Eye (tissue), 1 donor: Measurements from ENCODE around the gene HBP1.
"Not testable (repeated sequence)": the region's sequence is repeated elsewhere in the genome, so short reads cannot be mapped to it uniquely, and the experiment has no call there.

ENCODE experiments used
- DNase-seq: peaks from one replicate; pipeline ENCODE4 v3.0.0-alpha.2; 2015

HBP1 gene

GRCh38 chr7:107232568-107233090 lies 63.8 kb downstream of the HBP1 start:
- no peak for DNase-seq

DNA sequence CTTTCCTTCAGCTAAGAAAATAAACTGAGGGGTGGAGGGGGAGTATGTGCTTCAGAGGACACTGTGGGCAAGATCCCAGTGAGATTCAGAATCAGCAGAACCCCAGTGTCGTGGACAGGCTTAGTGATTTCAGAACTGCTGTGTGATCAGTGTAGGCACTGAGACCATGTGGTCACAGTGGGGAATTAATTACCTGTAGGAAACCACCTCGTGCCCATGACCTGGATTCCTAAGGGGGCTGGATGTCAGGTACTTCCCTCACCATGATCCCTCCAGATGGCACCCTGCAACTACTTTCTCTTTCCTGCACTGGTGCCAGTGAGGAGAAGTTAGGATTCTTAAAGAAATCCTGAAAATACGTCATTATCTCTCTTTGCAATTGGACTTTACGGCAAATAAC lies 64.4 kb downstream of the HBP1 start:
- no peak for DNase-seq

GRCh38 chr7:107233981-107234380 lies 65.2 kb downstream of the HBP1 start:
- no peak for DNase-seq

- no peak for DNase-seq
These were observed 65.6 kb downstream of the HBP1 start for GRCh38 chr7:107234436-107234835.

- DNase-seq, result no peak
These were observed 68.1 kb downstream of the HBP1 start for GRCh38 chr7:107236862-107237261.

DNA sequence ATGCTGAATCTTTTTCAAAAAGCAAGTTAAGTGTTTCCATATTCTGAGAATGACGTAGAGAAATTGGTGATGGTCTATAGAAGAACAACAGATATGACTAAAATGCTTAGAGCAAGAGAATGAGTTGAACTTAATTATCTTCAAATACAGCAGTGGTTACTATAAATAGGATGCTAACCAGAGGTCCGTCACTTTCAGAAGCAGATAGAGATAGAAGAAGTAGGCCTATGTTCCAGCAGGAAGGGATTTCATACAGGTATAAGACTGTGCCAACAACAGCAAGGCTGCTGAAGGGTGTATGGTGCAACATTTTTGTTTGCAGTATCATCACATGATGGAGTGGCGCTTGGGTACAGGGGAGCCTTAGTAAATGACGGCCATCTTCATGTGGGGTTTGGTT lies 68.6 kb downstream of the HBP1 start:
- DNase-seq, result no peak

- no peak for DNase-seq
These were observed 73.5 kb downstream of the HBP1 start for GRCh38 chr7:107242267-107242666.

DNA sequence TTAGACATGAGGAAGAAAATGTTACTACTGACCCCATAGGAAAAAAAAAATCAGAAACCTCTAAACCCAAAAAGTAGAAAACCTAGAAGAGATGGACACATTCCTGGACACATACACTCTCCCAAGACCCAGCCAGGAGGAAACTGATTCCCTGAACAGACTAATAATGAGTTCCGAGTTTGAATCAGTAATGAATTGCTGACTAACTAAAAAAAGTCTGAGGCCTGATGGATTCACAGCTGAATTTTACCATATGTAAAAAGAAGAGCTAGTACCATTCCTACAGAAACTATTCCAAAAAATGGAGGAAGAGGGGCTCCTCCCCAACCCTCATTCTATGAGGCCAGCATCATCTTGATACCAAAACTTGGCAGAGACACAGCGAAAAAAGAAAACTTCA lies 75.8 kb downstream of the HBP1 start:
- DNase-seq, result no peak

- DNase-seq, result not testable (repeated sequence)
These were observed 78.0 kb downstream of the HBP1 start for GRCh38 chr7:107246836-107247235.

DNA sequence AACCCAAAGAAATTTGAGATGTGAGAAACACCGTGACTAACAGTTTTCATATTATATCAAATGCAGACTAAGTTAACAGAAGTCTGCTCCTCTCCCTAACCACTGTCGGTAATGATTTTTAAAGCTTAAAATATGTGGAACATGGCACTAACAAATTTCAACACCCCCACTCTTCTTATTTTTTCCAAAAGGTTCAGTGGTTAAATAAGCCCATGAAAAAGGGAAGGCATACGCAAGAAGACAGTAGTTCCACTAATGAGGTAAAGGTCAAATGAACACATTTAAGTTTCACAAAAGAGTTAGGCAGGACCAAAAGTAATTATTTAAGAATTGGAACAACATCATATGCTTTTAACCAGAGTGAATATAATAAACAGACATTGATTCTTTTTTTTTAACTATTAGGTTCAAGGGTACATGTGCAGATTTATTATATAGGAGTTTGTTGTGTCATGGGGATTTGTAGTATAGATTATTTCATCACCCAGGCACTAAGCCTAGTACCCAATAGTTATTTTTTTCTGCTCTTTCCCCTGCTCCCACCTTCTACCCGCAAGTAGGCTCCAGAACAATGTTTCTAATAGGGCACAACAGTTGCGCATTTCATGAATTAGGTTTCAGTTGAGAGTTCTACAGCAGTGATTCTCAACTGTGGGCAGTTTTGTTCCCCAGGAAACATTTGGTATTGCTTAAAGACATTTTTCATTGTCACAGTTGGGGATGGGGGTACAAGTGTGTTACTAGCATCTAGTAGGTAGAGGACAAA lies 79.9 kb downstream of the HBP1 start:
- no peak for DNase-seq

- DNase-seq, result no peak
These were observed 83.2 kb downstream of the HBP1 start for GRCh38 chr7:107251963-107252362.
